Panc1 (cell line): ENCODE results near the gene SMAD3.

Source experiments
- CTCF ChIP-seq: fragments of 450-650 bp; IDR thresholded peaks from 2 replicates; pipeline ENCODE4 v1.5.1; 2017; ENCODE audit warnings: mild to moderate bottlenecking
- POLR2AphosphoS5 ChIP-seq: IDR thresholded peaks from 2 replicates; pipeline ENCODE4 v1.6.1; 2012; ENCODE audit warnings: mild to moderate bottlenecking, low read depth, low read length, moderate library complexity
- REST ChIP-seq, 2 experiments: IDR thresholded peaks; 2 replicates each; pipeline ENCODE4 v1.6.1; 2011 to 2012; ENCODE audit warnings: low read depth in 2 of 2, control low read depth in 1 of 2, low read length in 1 of 2, mild to moderate bottlenecking in 1 of 2, moderate library complexity in 1 of 2; ENCODE audit not compliant: insufficient read depth in 1 of 2

GRCh38 chr15:67175643-67176071, 110.3 kb downstream of the SMAD3 start:
- TF ChIP-seq CTCF (no peak), POLR2AphosphoS5 (0 out of 2 replicates have a peak, but pooled peaks have one; percentile 46), REST (IDR thresholded peaks at IDR 0.05; ENCODE audit: insufficient read depth in 1 of 2, low read depth in 2 of 2, low read length in 1 of 2) (no peak)
